PFSK-1 (cell line): Measurements from ENCODE around the gene ANAPC1.

ENCODE experiments used
- FOXP2 ChIP-seq: optimal IDR thresholded peaks from 2 replicates; pipeline ENCODE3; 2011; ENCODE audit warnings: borderline replicate concordance, control low read depth, inconsistent platforms; ENCODE audit not compliant: insufficient read depth; ENCODE audit errors: extremely low read length, extremely low read depth
- POLR2AphosphoS5 ChIP-seq: IDR thresholded peaks from 2 replicates; pipeline ENCODE4 v1.6.1; 2012; ENCODE audit warnings: low read depth, mild to moderate bottlenecking, control low read depth, low read length, moderate library complexity
- SIN3A ChIP-seq: IDR thresholded peaks from 2 replicates; pipeline ENCODE4 v1.6.1; 2012; ENCODE audit warnings: mild to moderate bottlenecking, low read length, moderate library complexity, borderline replicate concordance; ENCODE audit not compliant: insufficient read depth
- TAF1 ChIP-seq: IDR thresholded peaks from 2 replicates; pipeline ENCODE4 v1.6.1; 2012; ENCODE audit warnings: low read length, control low read depth, borderline replicate concordance; ENCODE audit not compliant: insufficient read depth
- TF ChIP-seq, protein P1 (sequence below), 2 experiments: IDR thresholded peaks; 2 replicates each; pipeline versions ENCODE4 v1.6.1 to v1.8.0; 2011 to 2012; ENCODE audit warnings: low read depth in 2 of 2, low read length in 2 of 2, control low read depth in 1 of 2, inconsistent platforms in 1 of 2, mild to moderate bottlenecking in 1 of 2, moderate library complexity in 1 of 2; ENCODE audit not compliant: insufficient read depth in 1 of 2

ANAPC1 gene

GRCh38 chr2:111898703-111899514 is 14.9 kb upstream of the ANAPC1 start:
- 0 out of 2 replicates have a peak, but pooled peaks have one; percentile 10 for TF ChIP-seq SIN3A
- TF ChIP-seq, protein P1, sequence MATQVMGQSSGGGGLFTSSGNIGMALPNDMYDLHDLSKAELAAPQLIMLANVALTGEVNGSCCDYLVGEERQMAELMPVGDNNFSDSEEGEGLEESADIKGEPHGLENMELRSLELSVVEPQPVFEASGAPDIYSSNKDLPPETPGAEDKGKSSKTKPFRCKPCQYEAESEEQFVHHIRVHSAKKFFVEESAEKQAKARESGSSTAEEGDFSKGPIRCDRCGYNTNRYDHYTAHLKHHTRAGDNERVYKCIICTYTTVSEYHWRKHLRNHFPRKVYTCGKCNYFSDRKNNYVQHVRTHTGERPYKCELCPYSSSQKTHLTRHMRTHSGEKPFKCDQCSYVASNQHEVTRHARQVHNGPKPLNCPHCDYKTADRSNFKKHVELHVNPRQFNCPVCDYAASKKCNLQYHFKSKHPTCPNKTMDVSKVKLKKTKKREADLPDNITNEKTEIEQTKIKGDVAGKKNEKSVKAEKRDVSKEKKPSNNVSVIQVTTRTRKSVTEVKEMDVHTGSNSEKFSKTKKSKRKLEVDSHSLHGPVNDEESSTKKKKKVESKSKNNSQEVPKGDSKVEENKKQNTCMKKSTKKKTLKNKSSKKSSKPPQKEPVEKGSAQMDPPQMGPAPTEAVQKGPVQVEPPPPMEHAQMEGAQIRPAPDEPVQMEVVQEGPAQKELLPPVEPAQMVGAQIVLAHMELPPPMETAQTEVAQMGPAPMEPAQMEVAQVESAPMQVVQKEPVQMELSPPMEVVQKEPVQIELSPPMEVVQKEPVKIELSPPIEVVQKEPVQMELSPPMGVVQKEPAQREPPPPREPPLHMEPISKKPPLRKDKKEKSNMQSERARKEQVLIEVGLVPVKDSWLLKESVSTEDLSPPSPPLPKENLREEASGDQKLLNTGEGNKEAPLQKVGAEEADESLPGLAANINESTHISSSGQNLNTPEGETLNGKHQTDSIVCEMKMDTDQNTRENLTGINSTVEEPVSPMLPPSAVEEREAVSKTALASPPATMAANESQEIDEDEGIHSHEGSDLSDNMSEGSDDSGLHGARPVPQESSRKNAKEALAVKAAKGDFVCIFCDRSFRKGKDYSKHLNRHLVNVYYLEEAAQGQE (IDR thresholded peaks at IDR 0.05; ENCODE audit: insufficient read depth in 1 of 2, low read depth in 2 of 2, low read length in 2 of 2), result no peak

- peak; percentile 83 for TF ChIP-seq POLR2AphosphoS5
- TF ChIP-seq FOXP2, result peak; percentile 87
- peak; percentile 80; the same call in 1 of the 2 replicates for TF ChIP-seq TAF1
- TF ChIP-seq, protein P1 (IDR thresholded peaks at IDR 0.05; ENCODE audit: insufficient read depth in 1 of 2, low read depth in 2 of 2, low read length in 2 of 2), result 0 out of 4 replicates have a peak, but pooled peaks have one; percentile 37 to 53
- no peak for TF ChIP-seq SIN3A
Observed at GRCh38 chr2:111897924-111898702, 14.1 kb upstream of the ANAPC1 start, which contains the start of gene MERTK. Gene MERTK (plus strand): TSS chr2:111898607. CDS start chr2:111898736, 129 bp downstream.

DNA sequence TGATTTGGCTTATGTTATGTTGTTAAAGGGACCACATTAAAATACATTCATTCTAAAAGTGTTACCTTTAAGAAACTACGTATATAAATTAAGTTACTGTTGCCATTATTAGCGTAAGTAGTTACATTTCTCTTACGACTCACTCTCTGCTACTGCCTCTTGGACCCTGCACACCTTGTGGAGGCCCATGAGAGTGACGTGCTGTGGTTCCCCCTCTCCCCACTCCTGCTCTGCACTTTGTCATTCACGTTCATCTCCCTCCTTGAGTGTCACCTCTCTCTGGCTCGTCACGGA is 13.6 kb upstream of the ANAPC1 start:
- no peak for TF ChIP-seq POLR2AphosphoS5
- TF ChIP-seq FOXP2, result no peak
- TF ChIP-seq, protein P1 (IDR thresholded peaks at IDR 0.05; ENCODE audit: insufficient read depth in 1 of 2, low read depth in 2 of 2, low read length in 2 of 2), result no peak
- TF ChIP-seq SIN3A, result no peak
- no peak for TF ChIP-seq TAF1

GRCh38 chr2:111896576-111896975 is 12.6 kb upstream of the ANAPC1 start:
- no peak for TF ChIP-seq TAF1
- TF ChIP-seq, protein P1 (IDR thresholded peaks at IDR 0.05; ENCODE audit: insufficient read depth in 1 of 2, low read depth in 2 of 2, low read length in 2 of 2), result no peak
- TF ChIP-seq FOXP2, result no peak
- TF ChIP-seq POLR2AphosphoS5, result no peak
- TF ChIP-seq SIN3A, result no peak
